ENCODE measurements around the gene LYRM9. TPM values are rescaled to one million over a fixed set of nuclear protein-coding genes. Genes with fewer than 3 reads are reported as not detected.

The LYRM9 gene
- total RNA-seq (1 to 10 TPM; 5.1 to 6.2 TPM), polyA plus RNA-seq (ENCODE audit: insufficient read length in 6 of 6) (10 to 100 TPM; 13.8 to 22.9 (median 18.1) TPM)
- long read RNA-seq, donor 1, transcript LYRM9-207 (1 exons, 2,824 nt), result major isoform, 5 of 18 reads
- long read RNA-seq, donor 1, partial matches to known transcripts, result 8 of 18 reads
- long read RNA-seq, donor 1, other reads (novel, unspliced or antisense), result 0 of 18 reads
- long read RNA-seq, donor 2, partial matches to known transcripts, result 0 of 4 reads
- long read RNA-seq, donor 2, other reads (novel, unspliced or antisense), result 0 of 4 reads
- long read RNA-seq, donor 3, partial matches to known transcripts, result 0 of 2 reads
- long read RNA-seq, donor 3, other reads (novel, unspliced or antisense), result 0 of 2 reads
- long read RNA-seq, donor 4, partial matches to known transcripts, result 2 of 6 reads
- long read RNA-seq, donor 4, other reads (novel, unspliced or antisense), result 2 of 6 reads
- long read RNA-seq, donor 5, transcript LYRM9-201 (4 exons, 501 nt), result major isoform, 5 of 6 reads
- long read RNA-seq, donor 5, partial matches to known transcripts, result 0 of 6 reads
- long read RNA-seq, donor 5, other reads (novel, unspliced or antisense), result 0 of 6 reads
- long read RNA-seq, donor 6, partial matches to known transcripts, result 0 of 4 reads
- long read RNA-seq, donor 6, other reads (novel, unspliced or antisense), result 0 of 4 reads
- long read RNA-seq, donor 7, partial matches to known transcripts, result 0 of 4 reads
- long read RNA-seq, donor 7, other reads (novel, unspliced or antisense), result 0 of 4 reads
- long read RNA-seq, donor 8, partial matches to known transcripts, result 0 of 4 reads
- long read RNA-seq, donor 8, other reads (novel, unspliced or antisense), result 0 of 4 reads
- long read RNA-seq, donor 9, result 0 reads
- long read RNA-seq, donor 10, partial matches to known transcripts, result 0 of 1 reads
- long read RNA-seq, donor 10, other reads (novel, unspliced or antisense), result 0 of 1 reads
- long read RNA-seq, donor 11, result 0 reads
- long read RNA-seq, donor 12, partial matches to known transcripts, result 0 of 2 reads
- long read RNA-seq, donor 12, other reads (novel, unspliced or antisense), result 0 of 2 reads

DNA sequence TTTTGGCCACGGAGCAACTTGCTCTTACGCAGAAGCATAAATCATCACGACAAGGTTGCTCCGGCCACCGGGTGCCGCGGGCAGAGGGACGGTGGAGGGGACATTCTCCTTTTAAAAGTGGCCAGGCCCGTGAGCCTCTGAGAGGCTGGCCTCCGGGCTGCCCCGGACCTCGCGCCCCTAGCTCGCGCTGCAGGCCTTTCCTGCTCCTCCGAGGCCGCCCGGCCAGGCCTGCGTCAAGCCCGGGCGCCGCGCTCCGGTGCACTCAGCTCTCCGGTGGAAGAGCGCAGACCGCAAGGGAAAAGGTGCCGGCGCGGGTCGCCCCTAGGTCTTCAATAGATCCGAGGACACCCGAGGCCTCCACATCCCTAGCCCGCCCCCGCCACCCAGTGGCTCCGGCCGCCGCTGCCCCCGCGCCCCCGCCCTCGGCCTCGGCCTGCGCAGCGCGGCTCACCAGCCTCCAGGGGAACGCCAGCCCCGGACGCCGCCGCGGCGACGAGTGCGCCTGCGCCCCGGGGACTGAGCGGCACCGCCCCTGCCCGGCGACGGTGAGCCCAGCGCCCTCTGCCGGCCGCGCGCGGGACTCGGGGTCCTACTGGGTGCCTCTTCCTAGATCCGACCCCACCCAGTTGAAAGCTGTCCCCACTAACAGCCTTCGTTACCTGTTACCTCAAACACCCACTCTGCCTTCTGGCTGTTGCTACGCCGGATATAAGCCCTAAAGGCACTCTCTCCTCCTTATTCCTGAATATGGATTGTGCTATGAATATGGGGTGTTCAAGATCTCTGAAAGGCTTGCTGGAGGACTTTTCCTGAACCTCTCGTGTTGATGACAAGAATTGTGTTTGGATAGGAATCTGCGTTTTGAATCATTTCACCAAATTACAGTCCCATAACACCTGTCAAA, at the start of gene LYRM9:
Gene LYRM9, minus strand, starts transcription at position 500 of the 904 bp plus-strand sequence. CDS start 10,671 bp downstream, outside the sequence.
- peak; percentile 87 to 99 (median 94) for DNase-seq
- Histone ChIP-seq H3K36me3 (no peaks in the 10 kb centered on the region), H3K4me3 (peak within 1 kb of the TSS; percentile 72 to 73), H3K27me3 (no peaks in the 10 kb centered on the region), H3K9me3 (no peaks in the 10 kb centered on the region), H3K4me1 (peaks cover 3 to 24% of the 10 kb centered on the region in 2 donors), H3K27ac (peak within 1 kb of the TSS; percentile 86 to 88)
- ATAC-seq, result peak; percentile 99
- intact Hi-C loops (cut with DNase I), result no loop called here
- TF ChIP-seq, protein P1, sequence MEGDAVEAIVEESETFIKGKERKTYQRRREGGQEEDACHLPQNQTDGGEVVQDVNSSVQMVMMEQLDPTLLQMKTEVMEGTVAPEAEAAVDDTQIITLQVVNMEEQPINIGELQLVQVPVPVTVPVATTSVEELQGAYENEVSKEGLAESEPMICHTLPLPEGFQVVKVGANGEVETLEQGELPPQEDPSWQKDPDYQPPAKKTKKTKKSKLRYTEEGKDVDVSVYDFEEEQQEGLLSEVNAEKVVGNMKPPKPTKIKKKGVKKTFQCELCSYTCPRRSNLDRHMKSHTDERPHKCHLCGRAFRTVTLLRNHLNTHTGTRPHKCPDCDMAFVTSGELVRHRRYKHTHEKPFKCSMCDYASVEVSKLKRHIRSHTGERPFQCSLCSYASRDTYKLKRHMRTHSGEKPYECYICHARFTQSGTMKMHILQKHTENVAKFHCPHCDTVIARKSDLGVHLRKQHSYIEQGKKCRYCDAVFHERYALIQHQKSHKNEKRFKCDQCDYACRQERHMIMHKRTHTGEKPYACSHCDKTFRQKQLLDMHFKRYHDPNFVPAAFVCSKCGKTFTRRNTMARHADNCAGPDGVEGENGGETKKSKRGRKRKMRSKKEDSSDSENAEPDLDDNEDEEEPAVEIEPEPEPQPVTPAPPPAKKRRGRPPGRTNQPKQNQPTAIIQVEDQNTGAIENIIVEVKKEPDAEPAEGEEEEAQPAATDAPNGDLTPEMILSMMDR (IDR thresholded peaks at IDR 0.05), result peak; percentile 86 to 92

DNA sequence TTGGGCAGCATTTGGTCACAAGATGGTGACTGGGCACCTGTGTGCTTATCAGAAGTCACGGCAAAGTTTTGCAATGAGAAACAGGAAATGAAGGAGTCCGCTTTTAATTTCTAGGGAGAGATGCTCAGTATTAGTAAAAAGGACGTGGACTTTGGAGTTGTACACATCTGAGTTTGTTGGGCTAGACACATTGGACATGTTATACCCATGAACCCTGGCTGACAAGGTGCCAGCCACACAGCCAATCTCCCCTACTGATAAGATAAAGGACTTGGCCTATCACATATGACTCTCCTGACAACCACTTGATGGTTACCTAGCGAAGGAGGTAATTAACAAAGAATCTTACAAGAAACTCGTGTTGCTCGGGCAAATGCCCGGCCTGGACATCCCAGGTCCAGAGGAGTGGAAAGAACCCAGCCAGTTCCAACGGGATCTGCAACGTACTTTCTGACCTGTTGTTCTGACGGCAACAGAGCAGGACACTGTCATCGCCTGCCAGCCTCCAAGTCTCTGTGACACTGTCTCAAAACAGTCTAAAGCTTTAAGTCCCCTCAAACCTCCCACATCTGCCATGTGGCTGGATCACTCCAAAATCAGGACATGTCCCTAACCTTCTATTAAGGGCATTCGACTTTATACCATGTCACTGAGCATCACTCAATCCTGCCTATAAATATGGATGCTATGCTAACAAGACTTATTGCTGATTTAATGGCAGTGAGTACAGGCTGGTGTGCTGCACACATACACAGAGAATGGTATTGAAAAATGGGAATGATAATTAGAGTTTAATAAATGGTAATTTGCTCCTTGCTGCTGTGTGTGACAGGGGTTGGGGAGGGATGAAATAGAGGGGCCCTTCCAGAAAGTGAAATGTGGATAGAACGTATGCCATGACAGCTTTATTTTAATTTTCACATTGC, 47.6 kb upstream of the LYRM9 start:
- ATAC-seq, result no peak
- TF ChIP-seq, protein P1 (IDR thresholded peaks at IDR 0.05), result no peak
- H3K4me1 ChIP-seq, result no peaks in the 10 kb centered on the region
- no peak overlapping the region for H3K4me3 ChIP-seq
- H3K9me3 ChIP-seq, result no peaks in the 10 kb centered on the region
- H3K36me3 ChIP-seq, result no peaks in the 10 kb centered on the region
- H3K27me3 ChIP-seq, result peaks cover 0 to 9% of the 10 kb centered on the region in 2 donors
- intact Hi-C loops (cut with DNase I), result no loop called here
- H3K27ac ChIP-seq, result no peak overlapping the region
- no peak for DNase-seq

DNA sequence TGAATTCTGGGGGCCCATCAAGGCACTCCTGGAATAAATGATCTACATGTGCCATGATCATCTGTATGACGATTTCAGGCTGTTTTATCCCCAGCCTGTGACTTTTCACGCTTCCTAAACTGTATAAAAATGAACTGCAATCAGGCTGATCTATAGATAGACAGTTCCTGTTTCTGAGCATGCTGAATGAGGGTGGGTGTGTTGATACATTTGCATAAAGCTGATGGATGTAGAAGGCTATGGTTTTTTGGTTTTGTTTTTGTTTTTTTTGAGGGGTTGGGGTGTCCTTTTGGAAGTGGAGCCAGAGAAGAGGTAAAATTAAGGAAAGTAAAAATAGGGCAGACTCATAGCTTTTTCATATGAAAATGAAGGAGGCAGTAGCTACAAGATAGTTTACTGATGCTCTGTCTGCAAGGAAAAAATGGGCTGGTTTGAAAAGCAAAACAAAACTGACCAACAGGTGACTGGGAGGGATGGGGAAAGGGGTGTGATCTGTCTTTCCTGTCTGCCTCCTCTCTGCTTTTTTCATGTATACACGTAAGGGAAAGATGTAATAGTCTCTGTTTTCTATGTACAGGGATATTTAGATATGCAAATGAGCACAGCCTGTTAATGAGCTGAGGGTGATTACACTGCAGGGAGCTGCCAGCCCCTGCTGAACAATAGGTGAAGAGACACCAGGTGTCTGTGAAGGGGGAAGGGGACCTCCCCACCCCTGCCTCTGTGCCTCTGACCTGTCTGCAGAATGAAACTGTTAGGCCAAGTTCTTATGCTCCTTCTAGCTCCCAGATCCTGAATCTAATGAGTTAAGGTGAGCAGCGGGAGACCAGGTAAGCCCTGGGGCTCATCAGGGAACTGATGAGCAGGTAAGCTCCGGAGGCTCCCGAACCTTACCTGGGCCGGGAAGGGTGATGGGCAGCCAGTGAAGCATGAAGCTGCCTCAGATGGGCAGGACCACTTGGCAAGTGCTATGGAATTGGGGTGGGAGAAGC, 46.6 kb upstream of the LYRM9 start:
- Histone ChIP-seq H3K27me3 (peaks cover 0 to 9% of the 10 kb centered on the region in 2 donors), H3K4me1 (no peaks in the 10 kb centered on the region), H3K4me3 (no peak overlapping the region), H3K9me3 (no peaks in the 10 kb centered on the region), H3K27ac (no peak overlapping the region), H3K36me3 (no peaks in the 10 kb centered on the region)
- TF ChIP-seq, protein P1 (IDR thresholded peaks at IDR 0.05), result no peak
- DNase-seq (no peak), ATAC-seq (no peak)
- intact Hi-C loops (cut with DNase I), result loop anchor here in 1 of 2 donors (10.0 kb wide), 1 partner anchor 55 kb away; no protein-coding TSS in a partner anchor
